Endothelial cell (in vitro differentiated cells): ENCODE data around the gene GAB1. TPM values are rescaled to one million over a fixed set of nuclear protein-coding genes. Genes with fewer than 3 reads are reported as not detected.

Source experiments
- DNase-seq: peaks from one replicate; pipeline ENCODE4 v3.0.0; 2021; ENCODE audit warnings: low spot score
- H3K27ac Mint-ChIP-seq: one replicate; pipeline ENCODE4 v1.8.0; 2021; ENCODE audit warnings: mixed read lengths, inconsistent platforms; ENCODE audit not compliant: unreplicated experiment
- H3K27me3 Mint-ChIP-seq: one replicate; pipeline ENCODE4 v1.8.0; 2021; ENCODE audit warnings: mild to moderate bottlenecking, moderate library complexity, mixed read lengths, inconsistent platforms; ENCODE audit not compliant: unreplicated experiment
- H3K36me3 Mint-ChIP-seq: one replicate; pipeline ENCODE4 v1.8.0; 2021; ENCODE audit warnings: mild to moderate bottlenecking, low read depth, mixed read lengths, inconsistent platforms; ENCODE audit not compliant: unreplicated experiment
- H3K4me1 Mint-ChIP-seq: one replicate; pipeline ENCODE4 v1.8.0; 2021; ENCODE audit warnings: mild to moderate bottlenecking, mixed read lengths, inconsistent platforms; ENCODE audit not compliant: unreplicated experiment
- H3K4me3 Mint-ChIP-seq: one replicate; pipeline ENCODE4 v1.8.0; 2021; ENCODE audit warnings: mild to moderate bottlenecking, mixed read lengths, inconsistent platforms; ENCODE audit not compliant: unreplicated experiment
- H3K9me3 Mint-ChIP-seq: one replicate; pipeline ENCODE4 v1.8.0; 2021; ENCODE audit warnings: mixed read lengths, inconsistent platforms; ENCODE audit not compliant: unreplicated experiment
- total RNA-seq: library from RNA; stranded (reverse); fragmentation: NEBNext Ultra II Directional; extraction: Animal tissue kit (Norgen Biotek cat#: 25700); gene quantifications from one replicate; pipeline ENCODE4 v1.2.1, GENCODE V29; 2021; ENCODE audit not compliant: unreplicated experiment
- TF ChIP-seq, protein P1 (sequence below): fragments of 200-600 bp; sonication (generic); IDR thresholded peaks from one replicate; pipeline ENCODE4 v1.5.0; 2021; ENCODE audit warnings: antibody characterized with exemption; ENCODE audit not compliant: unreplicated experiment

GAB1 gene
- total RNA-seq, 1 donor from 2014 or later, result 51.8 TPM

DNA sequence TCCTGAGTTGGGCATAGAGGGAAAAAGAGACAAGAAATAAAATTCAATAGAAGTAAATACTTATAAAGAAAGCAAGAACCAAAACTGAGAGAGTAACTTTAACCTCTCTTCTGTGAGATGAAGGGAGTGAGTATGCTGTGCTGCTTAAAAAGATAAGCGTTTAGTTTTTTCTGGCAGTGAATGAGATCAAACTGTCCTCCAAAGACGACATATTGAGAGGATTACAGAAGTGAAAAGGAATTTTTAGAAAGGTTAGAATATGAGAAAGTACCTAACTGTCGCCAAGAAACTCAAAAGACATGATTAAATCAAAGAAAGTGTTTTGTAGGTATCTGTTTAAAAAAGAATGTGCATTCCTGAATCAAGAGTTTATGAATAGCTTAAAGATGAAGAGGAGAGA, 16.0 kb downstream of the GAB1 start:
- no peak overlapping the region for H3K27ac Mint-ChIP-seq
- no peaks in the 10 kb centered on the region for H3K9me3 Mint-ChIP-seq
- no peak for DNase-seq
- TF ChIP-seq, protein P1, sequence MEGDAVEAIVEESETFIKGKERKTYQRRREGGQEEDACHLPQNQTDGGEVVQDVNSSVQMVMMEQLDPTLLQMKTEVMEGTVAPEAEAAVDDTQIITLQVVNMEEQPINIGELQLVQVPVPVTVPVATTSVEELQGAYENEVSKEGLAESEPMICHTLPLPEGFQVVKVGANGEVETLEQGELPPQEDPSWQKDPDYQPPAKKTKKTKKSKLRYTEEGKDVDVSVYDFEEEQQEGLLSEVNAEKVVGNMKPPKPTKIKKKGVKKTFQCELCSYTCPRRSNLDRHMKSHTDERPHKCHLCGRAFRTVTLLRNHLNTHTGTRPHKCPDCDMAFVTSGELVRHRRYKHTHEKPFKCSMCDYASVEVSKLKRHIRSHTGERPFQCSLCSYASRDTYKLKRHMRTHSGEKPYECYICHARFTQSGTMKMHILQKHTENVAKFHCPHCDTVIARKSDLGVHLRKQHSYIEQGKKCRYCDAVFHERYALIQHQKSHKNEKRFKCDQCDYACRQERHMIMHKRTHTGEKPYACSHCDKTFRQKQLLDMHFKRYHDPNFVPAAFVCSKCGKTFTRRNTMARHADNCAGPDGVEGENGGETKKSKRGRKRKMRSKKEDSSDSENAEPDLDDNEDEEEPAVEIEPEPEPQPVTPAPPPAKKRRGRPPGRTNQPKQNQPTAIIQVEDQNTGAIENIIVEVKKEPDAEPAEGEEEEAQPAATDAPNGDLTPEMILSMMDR, result no peak
- peaks cover 4% of the 10 kb centered on the region for H3K36me3 Mint-ChIP-seq
- H3K4me3 Mint-ChIP-seq, result no peak overlapping the region
- H3K27me3 Mint-ChIP-seq, result peaks cover 2% of the 10 kb centered on the region
- H3K4me1 Mint-ChIP-seq, result peaks cover 29% of the 10 kb centered on the region

DNA sequence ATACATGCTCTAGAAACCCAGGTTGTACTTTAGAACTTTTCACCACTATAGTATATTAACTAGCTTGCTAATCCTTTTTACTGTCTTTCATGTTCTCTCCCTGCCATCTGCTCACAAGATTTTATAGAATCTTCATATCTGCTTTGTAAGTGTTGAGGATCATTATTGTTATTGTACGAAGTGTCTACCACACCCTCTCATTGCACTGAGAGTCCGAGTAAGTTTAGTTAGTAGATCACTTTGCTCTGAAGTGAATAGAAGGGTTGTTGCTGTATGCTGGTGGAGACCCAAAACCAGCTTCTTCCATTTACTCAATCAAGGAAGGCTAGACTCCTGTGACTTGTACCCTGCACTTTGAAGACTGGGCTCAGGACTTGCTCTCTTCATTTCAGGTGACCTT, 17.1 kb downstream of the GAB1 start:
- TF ChIP-seq, protein P1, result no peak
- Mint-ChIP-seq H3K27ac (no peak overlapping the region), H3K4me3 (no peak overlapping the region), H3K27me3 (peaks cover 2% of the 10 kb centered on the region), H3K36me3 (peaks cover 4% of the 10 kb centered on the region), H3K9me3 (no peaks in the 10 kb centered on the region), H3K4me1 (peaks cover 33% of the 10 kb centered on the region)
- DNase-seq, result no peak

DNA sequence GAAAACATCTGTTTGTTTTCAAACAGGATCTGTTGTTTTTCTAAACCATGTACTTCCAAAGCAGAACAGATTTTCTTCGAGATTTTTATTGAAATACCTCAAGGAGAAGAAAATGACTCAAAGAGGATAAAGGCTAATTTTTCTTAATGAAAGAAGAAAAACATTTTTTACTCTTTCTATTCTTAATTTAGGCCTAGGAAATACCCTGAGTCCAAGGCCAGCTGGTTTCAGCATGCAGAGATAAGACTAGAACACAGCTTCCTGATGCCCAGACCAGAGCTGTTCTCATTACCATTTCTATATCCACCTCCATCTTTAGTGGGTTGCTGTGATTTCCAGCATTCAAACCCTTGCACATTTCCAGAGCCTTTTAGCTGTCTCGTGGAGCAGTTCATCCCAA, 18.3 kb downstream of the GAB1 start:
- DNase-seq, result no peak
- peaks cover 2% of the 10 kb centered on the region for H3K27me3 Mint-ChIP-seq
- no peaks in the 10 kb centered on the region for H3K9me3 Mint-ChIP-seq
- peaks cover 45% of the 10 kb centered on the region for H3K4me1 Mint-ChIP-seq
- peak overlapping the region; percentile 86 for H3K27ac Mint-ChIP-seq
- no peak overlapping the region for H3K4me3 Mint-ChIP-seq
- H3K36me3 Mint-ChIP-seq, result peaks cover 3% of the 10 kb centered on the region
- TF ChIP-seq, protein P1, result no peak

DNA sequence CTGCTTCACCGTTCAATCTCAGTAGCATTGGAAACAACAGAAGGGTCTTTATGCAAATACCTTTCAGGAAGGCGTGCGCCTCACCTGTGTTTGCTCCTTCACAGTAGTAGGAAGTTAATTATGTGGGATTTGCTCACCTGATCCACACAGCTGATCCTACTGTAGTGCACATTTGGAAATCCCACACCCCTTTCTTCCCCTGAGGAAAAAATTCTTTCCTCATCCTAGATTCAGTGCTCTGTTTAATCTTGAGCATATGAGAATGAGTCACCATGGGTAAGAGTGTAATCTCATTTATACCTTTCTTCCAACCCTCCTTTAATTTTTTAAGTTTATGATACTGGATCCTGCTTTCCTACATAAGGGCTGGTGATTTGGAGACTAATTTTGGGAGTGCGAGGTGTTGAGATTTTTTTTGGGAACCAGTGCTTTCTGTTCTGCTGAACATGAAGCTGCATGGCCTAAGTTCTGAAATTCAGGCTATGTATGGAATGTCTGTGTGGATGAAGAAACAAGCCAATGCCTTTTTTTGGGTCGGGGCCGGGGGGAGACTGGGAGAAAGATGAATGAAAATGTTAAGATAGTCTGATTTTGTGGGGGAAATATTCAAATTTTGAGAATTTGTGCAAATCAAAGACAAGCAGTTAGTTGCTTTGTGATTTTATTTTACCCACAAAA, 19.0 kb downstream of the GAB1 start:
- no peaks in the 10 kb centered on the region for H3K36me3 Mint-ChIP-seq
- DNase-seq, result no peak
- peaks cover 49% of the 10 kb centered on the region for H3K4me1 Mint-ChIP-seq
- TF ChIP-seq, protein P1, result no peak
- no peaks in the 10 kb centered on the region for H3K9me3 Mint-ChIP-seq
- H3K27me3 Mint-ChIP-seq, result peaks cover 1% of the 10 kb centered on the region
- peak overlapping the region; percentile 86 for H3K27ac Mint-ChIP-seq
- H3K4me3 Mint-ChIP-seq, result peak overlapping the region; percentile 31

DNA sequence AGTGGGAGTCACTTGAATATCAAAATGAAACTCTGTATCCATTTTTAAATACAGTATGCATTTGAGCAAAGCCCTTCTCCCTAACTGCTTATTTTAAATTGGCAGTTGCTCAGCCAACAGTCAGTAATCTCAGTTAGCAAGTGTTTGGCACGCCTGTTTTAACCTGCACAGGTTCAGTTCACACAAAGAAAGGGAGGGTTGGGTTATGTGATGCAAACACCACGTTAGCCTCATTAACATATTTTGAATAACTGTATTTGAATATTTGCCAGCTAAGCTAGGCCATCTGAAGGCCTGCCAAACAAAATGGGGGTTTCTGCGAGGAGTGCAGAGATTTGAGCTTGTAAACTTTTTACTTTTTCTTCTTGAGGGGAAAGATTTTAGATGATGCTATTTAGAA, 19.8 kb downstream of the GAB1 start:
- H3K36me3 Mint-ChIP-seq, result no peaks in the 10 kb centered on the region
- H3K27ac Mint-ChIP-seq, result no peak overlapping the region
- H3K4me1 Mint-ChIP-seq, result peaks cover 46% of the 10 kb centered on the region
- no peaks in the 10 kb centered on the region for H3K27me3 Mint-ChIP-seq
- DNase-seq, result no peak
- H3K4me3 Mint-ChIP-seq, result no peak overlapping the region
- TF ChIP-seq, protein P1, result no peak
- no peaks in the 10 kb centered on the region for H3K9me3 Mint-ChIP-seq
